GM12801 (cell line): ENCODE results near the gene SMYD3.

ENCODE experiments used
- TF ChIP-seq, protein P1 (sequence below): IDR thresholded peaks from one replicate; pipeline ENCODE4 v1.5.1; 2011; ENCODE audit warnings: control low read depth; ENCODE audit not compliant: insufficient read length; ENCODE audit errors: extremely low read depth

SMYD3 gene

DNA sequence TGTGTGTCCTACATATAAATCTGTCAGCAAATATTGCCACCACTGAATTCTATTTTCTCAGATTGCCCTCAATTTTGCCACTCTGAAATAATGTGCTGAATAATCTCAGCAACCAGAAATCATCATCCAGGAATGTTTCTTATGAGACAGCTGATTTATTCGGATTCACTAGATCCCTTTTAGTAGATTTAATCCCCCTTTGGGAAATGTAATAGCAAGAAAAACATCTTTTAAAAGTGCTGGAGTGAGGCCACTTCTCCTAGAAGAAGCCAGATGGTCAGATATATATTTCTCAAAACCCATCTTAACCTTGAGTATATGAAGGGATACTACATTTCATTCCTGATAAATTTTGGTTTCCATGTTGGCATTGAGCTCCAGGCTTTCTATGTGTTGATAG lies 327.7 kb downstream of the SMYD3 start:
- TF ChIP-seq, protein P1, sequence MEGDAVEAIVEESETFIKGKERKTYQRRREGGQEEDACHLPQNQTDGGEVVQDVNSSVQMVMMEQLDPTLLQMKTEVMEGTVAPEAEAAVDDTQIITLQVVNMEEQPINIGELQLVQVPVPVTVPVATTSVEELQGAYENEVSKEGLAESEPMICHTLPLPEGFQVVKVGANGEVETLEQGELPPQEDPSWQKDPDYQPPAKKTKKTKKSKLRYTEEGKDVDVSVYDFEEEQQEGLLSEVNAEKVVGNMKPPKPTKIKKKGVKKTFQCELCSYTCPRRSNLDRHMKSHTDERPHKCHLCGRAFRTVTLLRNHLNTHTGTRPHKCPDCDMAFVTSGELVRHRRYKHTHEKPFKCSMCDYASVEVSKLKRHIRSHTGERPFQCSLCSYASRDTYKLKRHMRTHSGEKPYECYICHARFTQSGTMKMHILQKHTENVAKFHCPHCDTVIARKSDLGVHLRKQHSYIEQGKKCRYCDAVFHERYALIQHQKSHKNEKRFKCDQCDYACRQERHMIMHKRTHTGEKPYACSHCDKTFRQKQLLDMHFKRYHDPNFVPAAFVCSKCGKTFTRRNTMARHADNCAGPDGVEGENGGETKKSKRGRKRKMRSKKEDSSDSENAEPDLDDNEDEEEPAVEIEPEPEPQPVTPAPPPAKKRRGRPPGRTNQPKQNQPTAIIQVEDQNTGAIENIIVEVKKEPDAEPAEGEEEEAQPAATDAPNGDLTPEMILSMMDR, result no peak

DNA sequence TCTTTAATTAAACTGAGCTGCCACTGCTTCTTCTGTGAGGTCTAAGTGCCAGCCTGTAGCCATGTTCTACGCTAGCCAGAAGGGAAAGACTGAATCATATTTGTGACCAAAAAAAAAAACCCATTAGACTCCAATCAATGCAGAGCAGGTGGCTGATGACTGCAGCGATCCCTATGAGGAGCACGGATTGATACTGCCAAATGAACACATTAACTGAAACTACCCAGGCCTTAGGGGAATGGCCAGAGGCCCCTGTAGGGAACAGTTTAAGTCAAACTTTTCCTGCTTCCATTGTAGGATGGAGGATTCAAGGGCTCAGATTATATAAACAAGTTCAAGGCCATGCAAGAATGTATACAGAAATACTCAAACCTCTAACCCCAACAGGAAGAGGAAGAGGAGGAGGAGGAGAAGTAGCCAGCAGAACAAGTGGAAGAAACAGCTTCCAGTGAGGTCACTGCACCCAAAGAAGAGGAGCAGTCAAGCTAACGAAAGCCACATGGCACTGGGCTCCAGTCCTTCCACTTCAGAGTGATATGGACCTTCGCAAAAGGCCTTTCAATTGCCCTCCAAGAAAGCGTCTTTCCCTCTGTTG lies 328.3 kb downstream of the SMYD3 start:
- TF ChIP-seq, protein P1, result no peak

DNA sequence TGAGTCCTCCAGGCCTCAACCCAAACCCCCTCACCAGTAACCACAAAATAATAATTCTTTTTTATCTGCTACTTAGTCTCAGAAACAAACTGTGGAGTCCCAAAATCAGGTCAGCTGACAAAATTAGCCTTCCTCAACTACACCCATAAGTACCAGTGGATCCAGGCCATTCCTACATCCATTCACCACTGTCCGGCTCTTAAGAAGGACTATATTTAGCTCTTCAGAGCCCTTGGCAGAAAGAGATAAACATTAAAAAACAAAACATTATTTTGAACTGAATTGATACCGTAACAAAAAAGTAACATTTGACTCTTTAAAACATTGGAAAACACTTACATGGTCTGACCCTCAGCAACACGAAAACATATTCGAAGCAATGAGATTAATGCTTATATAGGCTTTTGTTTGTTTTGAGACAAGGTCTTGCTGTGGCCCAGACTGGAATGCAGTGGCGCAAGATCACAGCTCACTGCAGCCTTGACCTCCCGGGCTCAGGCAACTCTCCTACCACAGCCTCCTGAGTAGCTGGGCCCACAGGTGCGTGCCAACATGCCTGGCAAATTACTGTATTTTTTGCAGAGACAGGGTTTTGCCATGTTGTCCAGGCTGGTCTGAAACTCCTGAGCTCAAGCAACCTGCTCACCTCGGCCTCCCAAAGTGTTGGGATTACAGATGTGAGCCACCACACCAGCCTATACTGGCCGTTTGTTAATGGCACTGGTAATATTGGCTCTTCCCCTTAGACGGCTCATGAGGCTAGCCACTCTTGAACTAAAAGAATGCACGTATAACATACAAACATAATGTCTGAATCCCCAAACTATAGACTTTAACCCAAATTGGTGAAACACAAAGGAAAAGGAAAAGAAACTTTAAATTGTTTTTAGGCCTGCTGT lies 330.7 kb downstream of the SMYD3 start:
- TF ChIP-seq, protein P1, result no peak

GRCh38 chr1:246170574-246171261 lies 336.4 kb downstream of the SMYD3 start:
- TF ChIP-seq, protein P1, result no peak

GRCh38 chr1:246169486-246169885 lies 337.6 kb downstream of the SMYD3 start:
- TF ChIP-seq, protein P1, result no peak

DNA sequence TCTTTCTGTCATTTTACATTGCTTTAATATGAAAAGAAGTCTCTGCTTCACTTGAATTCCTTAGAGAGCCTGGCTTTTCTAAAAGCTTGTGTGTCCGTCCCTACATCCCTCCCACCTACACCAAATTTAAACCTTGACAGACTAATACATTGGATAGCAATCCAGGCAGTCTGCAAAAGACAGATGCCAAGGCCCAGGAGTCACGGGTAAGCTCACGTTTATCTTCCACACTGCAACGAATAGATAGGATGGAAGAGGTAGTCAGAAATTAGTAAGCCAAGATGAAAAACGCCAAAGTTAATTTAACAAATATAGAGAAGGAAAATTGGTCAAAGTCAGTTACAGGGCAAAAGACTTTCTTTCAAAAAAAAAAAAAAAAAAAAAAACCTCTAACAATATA lies 338.1 kb downstream of the SMYD3 start:
- TF ChIP-seq, protein P1, result no peak

GRCh38 chr1:246166841-246167240 lies 340.2 kb downstream of the SMYD3 start:
- TF ChIP-seq, protein P1, result no peak
